Peyer's patch (tissue), 4 donors: Measurements from ENCODE around the gene ZNF217. TPM values are rescaled to one million over a fixed set of nuclear protein-coding genes. Genes with fewer than 3 reads are reported as not detected.
A peak's percentile ranks its signal among the peaks of the same experiment; 100 is the strongest.
"Not testable (repeated sequence)": the region's sequence is repeated elsewhere in the genome, so short reads cannot be mapped to it uniquely, and the experiment has no call there.

ENCODE experiments used
- DNase-seq, 3 donors: peaks; one replicate each; pipeline ENCODE4 v3.0.0-alpha.2; 2017 to 2019
- H3K27ac ChIP-seq, 4 donors: fragments of 200-600 bp; sonication (generic); one replicate each; pipeline ENCODE4 v1.5.1; 2016 to 2019
- H3K27me3 ChIP-seq, 2 donors: fragments of 200-600 bp; sonication (generic); one replicate each; pipeline ENCODE4 v1.5.1; 2019
- H3K36me3 ChIP-seq, 3 donors: fragments of 200-600 bp; sonication (generic); one replicate each; pipeline ENCODE4 v1.5.1; 2016 to 2019
- H3K4me1 ChIP-seq, 4 donors: fragments of 200-600 bp; sonication (generic); one replicate each; pipeline ENCODE4 v1.5.1; 2016 to 2019
- H3K4me3 ChIP-seq, 4 donors: fragments of 200-600 bp; sonication (generic); 1 replicate in 3 of 4; 2 replicates in 1 of 4; pipeline ENCODE4 v1.5.1; 2016 to 2019; ENCODE audit warnings: mild to moderate bottlenecking in 1 of 4
- H3K9me3 ChIP-seq, 4 donors: fragments of 200-600 bp; sonication (generic); one replicate each; pipeline ENCODE4 v1.5.1; 2016 to 2019; ENCODE audit warnings: mild to moderate bottlenecking in 1 of 4
- CTCF ChIP-seq, 6 experiments: fragments of 450-650 bp in 4 of 6; fragments of 200-600 bp in 2 of 6; sonication (generic) in 1 of 6; IDR thresholded peaks; one replicate each; pipeline ENCODE4 v1.5.1; 2017 to 2019; ENCODE audit warnings: antibody characterized with exemption in 6 of 6, mild to moderate bottlenecking in 3 of 6, moderate library complexity in 1 of 6
- POLR2A ChIP-seq, 2 donors: fragments of 450-650 bp; IDR thresholded peaks; one replicate each; pipeline ENCODE4 v1.5.1; 2017; ENCODE audit warnings: antibody characterized with exemption in 2 of 2, mild to moderate bottlenecking in 2 of 2, moderate library complexity in 2 of 2
- total RNA-seq, 4 donors: library from RNA; depleted of rRNA; stranded (reverse); fragments of >200 nt; gene quantifications; one replicate each; pipeline ENCODE4 v1.1.0, GENCODE V29; 2016

ZNF217 gene
- total RNA-seq, 4 donors from 2014 or later, result 23.3 to 59.4 (median 43.4) TPM

- Histone ChIP-seq H3K27ac (peak overlapping the region in 1 of 4 donors; percentile 50), H3K4me3 (no peak overlapping the region), H3K27me3 (no peaks in the 10 kb centered on the region), H3K9me3 (no peaks in the 10 kb centered on the region), H3K36me3 (no peaks in the 10 kb centered on the region), H3K4me1 (no peaks in the 10 kb centered on the region)
- TF ChIP-seq POLR2A (IDR thresholded peaks at IDR 0.05) (no peak), CTCF (IDR thresholded peaks at IDR 0.05) (no peak)
- DNase-seq, result peak in 1 of 3 donors; percentile 15
Observed at GRCh38 chr20:53636540-53637097, 43.0 kb upstream of the ZNF217 start.

GRCh38 chr20:53635221-53635620 is 41.6 kb upstream of the ZNF217 start:
- DNase-seq, result peak in 1 of 3 donors; percentile 15
- Histone ChIP-seq H3K9me3 (no peaks in the 10 kb centered on the region), H3K4me3 (no peak overlapping the region), H3K27ac (no peak overlapping the region), H3K27me3 (no peaks in the 10 kb centered on the region), H3K36me3 (no peaks in the 10 kb centered on the region), H3K4me1 (no peaks in the 10 kb centered on the region)
- TF ChIP-seq POLR2A (IDR thresholded peaks at IDR 0.05), result no peak
- no peak for TF ChIP-seq CTCF (IDR thresholded peaks at IDR 0.05)

GRCh38 chr20:53631909-53632662 is 38.4 kb upstream of the ZNF217 start:
- TF ChIP-seq CTCF (IDR thresholded peaks at IDR 0.05), result no peak
- no peak for TF ChIP-seq POLR2A (IDR thresholded peaks at IDR 0.05)
- DNase-seq, result peak in 1 of 3 donors; percentile 14
- no peaks in the 10 kb centered on the region for H3K9me3 ChIP-seq

GRCh38 chr20:53629436-53629835 is 35.8 kb upstream of the ZNF217 start:
- H3K9me3 ChIP-seq, result no peaks in the 10 kb centered on the region
- H3K36me3 ChIP-seq, result no peaks in the 10 kb centered on the region
- no peak overlapping the region for H3K4me3 ChIP-seq
- no peak for DNase-seq
- TF ChIP-seq POLR2A (IDR thresholded peaks at IDR 0.05) (no peak), CTCF (IDR thresholded peaks at IDR 0.05) (no peak)
- no peaks in the 10 kb centered on the region for H3K4me1 ChIP-seq
- no peaks in the 10 kb centered on the region for H3K27me3 ChIP-seq
- no peak overlapping the region for H3K27ac ChIP-seq

More at GRCh38 chr20:53631909-53632662, 38.4 kb upstream of the ZNF217 start:
- H3K36me3 ChIP-seq, result no peaks in the 10 kb centered on the region
- H3K4me1 ChIP-seq, result no peaks in the 10 kb centered on the region
- H3K4me3 ChIP-seq, result no peak overlapping the region
- no peaks in the 10 kb centered on the region for H3K27me3 ChIP-seq
- H3K27ac ChIP-seq, result no peak overlapping the region

- not testable (repeated sequence) for H3K27me3 ChIP-seq, H3K27ac ChIP-seq, H3K9me3 ChIP-seq, H3K4me3 ChIP-seq, H3K4me1 ChIP-seq, H3K36me3 ChIP-seq
- peak in 1 of 3 donors; percentile 9 for DNase-seq
Observed at GRCh38 chr20:53628758-53629157, 35.1 kb upstream of the ZNF217 start.

- H3K27ac ChIP-seq, result no peak overlapping the region
- no peaks in the 10 kb centered on the region for H3K9me3 ChIP-seq
- H3K27me3 ChIP-seq, result no peaks in the 10 kb centered on the region
- TF ChIP-seq CTCF (IDR thresholded peaks at IDR 0.05), result no peak
- no peak overlapping the region for H3K4me3 ChIP-seq
- DNase-seq, result no peak
- H3K36me3 ChIP-seq, result no peaks in the 10 kb centered on the region
- H3K4me1 ChIP-seq, result peaks cover 0 to 8% (median 2%) of the 10 kb centered on the region in 4 donors
Observed at GRCh38 chr20:53628076-53628475, 34.4 kb upstream of the ZNF217 start.

- H3K4me1 ChIP-seq, result peaks cover under 1 to 19% (median 10%) of the 10 kb centered on the region in 4 donors
- not testable (repeated sequence) for H3K4me3 ChIP-seq, H3K27ac ChIP-seq, H3K27me3 ChIP-seq, H3K9me3 ChIP-seq, H3K36me3 ChIP-seq
- peak in 1 of 3 donors; percentile 38 for DNase-seq
Observed at GRCh38 chr20:53627001-53627400, 33.4 kb upstream of the ZNF217 start.
